HG03565 (cell line): ENCODE measurements around the gene USP24.
A peak's percentile ranks its signal among the peaks of the same experiment; 100 is the strongest.
"Not testable (repeated sequence)": the region's sequence is repeated elsewhere in the genome, so short reads cannot be mapped to it uniquely, and the experiment has no call there.

Source experiments
- ATAC-seq: cut with Tn5 transposase; IDR thresholded peaks from one replicate; pipeline ENCODE4 v1.9.1; 2021; ENCODE audit warnings: mild to moderate bottlenecking, moderate library complexity; ENCODE audit not compliant: unreplicated experiment

The USP24 gene

DNA sequence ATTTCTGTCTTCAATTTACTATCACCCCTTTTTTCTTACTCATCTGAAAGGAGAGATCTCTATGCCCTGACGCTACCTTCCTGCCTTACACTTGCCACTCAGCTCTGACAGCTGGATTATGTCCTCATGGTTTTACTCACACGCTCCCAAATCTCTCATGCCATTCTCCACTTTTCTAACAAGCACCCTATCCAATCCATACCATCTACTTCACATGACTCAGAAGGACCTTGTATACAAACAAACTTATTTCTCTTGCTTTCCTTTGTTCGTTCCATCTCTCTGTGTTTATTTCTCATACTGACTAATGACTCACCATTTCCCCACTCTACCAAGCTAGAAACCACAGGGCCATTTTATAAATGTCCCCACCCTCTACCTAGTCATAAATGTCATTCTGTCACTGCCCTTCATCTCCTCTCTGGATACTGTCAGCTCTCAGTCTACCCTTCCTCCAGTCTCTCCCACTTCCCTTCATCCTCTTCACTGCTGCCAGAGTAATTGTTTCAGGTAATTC lies 87.3 kb downstream of the USP24 start:
- ATAC-seq: peak; percentile 59

GRCh38 chr1:55124470-55124869 lies 90.7 kb downstream of the USP24 start:
- ATAC-seq: no peak

GRCh38 chr1:55120538-55120937 lies 94.6 kb downstream of the USP24 start:
- ATAC-seq: no peak

- no peak for ATAC-seq
Measured at GRCh38 chr1:55118651-55119329, 96.4 kb downstream of the USP24 start.

DNA sequence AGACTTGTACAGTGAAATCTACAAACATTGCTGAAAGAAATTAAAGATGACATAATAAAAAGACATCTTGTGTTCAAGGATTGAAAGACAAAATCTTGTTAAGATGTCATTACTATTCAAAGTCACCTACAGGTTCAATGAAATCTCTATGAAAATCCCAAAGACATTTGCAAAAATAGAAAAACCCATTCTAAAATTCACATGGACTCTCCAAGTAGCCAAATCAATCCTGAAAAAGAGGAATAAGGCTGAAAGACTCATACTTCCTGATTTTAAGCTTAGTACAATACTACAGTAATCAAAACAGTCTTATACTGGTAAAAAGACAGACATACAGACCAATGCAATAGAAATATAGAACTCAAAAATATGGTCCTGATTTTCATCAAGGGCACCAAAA lies 97.2 kb downstream of the USP24 start:
- no peak for ATAC-seq

DNA sequence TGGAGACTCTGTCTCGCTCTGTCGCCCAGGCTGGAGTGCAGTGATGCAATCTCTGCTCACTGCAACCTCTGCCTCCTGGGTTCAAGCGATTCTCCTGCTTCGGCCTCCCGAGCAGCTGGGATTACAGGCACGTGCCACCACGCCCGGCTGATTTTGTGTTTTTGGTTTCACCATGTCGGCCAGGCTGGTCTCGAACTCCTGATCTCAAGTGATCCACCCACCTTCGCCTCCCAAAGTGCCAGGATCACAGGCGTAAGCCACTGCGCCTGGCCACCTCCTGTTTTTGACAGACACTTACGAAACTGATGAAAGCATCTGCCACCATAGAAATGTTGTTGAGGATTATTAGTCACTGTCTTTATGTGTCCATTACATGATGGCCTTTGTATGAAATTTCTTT lies 106.2 kb downstream of the USP24 start:
- not testable (repeated sequence) for ATAC-seq

DNA sequence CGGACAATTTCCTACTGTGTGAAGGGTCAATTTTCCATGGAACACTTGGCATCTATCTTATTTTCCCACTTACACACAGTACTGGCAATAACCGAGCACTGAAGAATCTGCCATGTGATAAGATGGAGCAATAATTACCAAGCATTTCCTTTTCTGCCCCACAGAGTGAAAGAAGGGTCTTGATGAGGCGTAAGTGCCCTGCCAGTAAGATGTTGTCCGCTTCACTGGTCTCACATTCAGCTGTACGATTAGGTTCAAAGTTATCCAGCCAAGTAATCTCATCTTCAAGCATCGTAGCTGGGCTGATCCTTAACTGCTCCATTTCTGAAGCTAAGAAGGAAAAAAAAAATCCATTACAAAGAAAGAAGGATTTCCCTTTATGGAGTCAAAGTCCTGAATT lies 108.1 kb downstream of the USP24 start:
- ATAC-seq: no peak

GRCh38 chr1:55103891-55104290 lies 111.3 kb downstream of the USP24 start:
- ATAC-seq: no peak

GRCh38 chr1:55095095-55095494 lies 120.1 kb downstream of the USP24 start:
- no peak for ATAC-seq

GRCh38 chr1:55092475-55092874 lies 122.7 kb downstream of the USP24 start:
- ATAC-seq: no peak

DNA sequence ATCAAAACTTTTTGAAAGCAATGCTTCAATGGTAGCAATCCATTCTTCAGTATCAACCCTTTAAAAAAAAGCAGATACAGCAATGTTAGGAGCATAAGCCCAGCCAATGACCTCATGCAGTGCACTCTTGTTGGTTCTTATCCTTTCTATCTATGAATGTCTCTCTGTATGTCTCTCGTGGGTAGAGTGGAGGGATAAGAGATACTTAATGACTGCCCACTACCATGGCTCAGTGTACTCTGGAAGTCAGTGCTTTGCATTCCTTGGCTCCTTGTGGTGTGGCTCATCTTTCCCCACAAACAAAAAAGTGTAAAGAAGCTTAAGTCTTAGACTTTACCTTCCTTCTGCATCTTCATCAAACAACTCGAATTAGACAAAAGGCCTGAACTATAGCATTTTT lies 125.5 kb downstream of the USP24 start:
- no peak for ATAC-seq

DNA sequence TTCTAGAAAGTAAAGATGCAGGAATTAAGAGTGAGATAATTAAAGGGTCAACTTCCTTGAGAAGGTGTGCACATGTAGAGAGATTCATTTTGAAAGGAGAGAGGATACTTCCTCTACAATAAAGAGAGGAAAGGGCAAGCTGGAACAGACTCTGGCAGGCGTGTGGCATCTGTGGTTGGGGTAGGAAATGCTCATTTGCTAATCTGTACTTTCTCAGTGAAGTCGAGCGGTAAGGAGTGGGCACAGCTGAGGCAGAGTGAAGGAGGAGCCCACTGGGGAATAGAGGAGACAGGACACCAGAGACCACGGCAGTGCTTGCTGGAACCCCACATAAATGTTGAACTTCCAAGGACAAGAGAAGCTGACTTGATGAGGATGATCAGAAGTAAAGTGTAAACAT lies 126.8 kb downstream of the USP24 start:
- no peak for ATAC-seq

GRCh38 chr1:55087439-55087838 lies 127.7 kb downstream of the USP24 start:
- ATAC-seq: no peak

DNA sequence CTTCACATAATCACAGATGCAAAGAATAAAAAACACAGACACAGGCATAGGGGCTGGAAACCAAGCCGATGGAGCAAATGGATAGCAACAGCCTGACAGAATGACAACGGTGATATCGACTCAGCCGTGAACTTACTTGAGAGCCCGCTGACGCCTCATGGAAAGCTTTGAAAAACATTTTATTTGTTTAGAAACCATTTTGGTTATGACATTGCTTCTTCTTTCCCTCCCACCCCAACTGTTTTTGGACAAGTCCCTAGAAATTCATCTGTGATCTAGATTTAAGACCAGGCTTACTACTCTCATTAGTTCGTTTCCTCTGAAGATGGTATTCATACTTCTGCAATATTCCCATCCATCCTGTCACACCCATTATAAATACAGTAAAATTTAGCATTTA lies 130.9 kb downstream of the USP24 start:
- no peak for ATAC-seq

DNA sequence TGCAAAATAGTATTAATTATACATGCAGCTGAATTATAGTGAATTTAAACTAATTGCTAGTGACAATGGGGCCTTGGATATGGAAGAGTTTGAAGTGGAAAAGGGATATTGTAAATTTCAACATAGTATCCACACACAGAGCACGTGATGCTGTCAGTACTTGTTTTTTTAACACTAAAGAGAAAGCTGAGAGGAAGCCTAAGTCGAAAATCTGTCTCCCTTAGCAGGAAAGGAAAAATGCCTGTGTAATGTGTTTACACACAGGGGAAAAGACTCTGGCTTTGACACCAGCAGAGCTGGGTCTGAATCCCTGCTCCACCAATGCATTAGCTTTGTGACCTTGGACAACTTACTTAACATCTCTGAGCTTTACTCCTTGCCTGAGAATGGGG lies 133.3 kb downstream of the USP24 start:
- ATAC-seq: no peak

- ATAC-seq: no peak
Measured at GRCh38 chr1:55081188-55081904, 133.8 kb downstream of the USP24 start.

GRCh38 chr1:55079651-55080050 lies 135.5 kb downstream of the USP24 start:
- ATAC-seq: no peak

GRCh38 chr1:55078470-55078869 lies 136.7 kb downstream of the USP24 start:
- ATAC-seq: no peak

DNA sequence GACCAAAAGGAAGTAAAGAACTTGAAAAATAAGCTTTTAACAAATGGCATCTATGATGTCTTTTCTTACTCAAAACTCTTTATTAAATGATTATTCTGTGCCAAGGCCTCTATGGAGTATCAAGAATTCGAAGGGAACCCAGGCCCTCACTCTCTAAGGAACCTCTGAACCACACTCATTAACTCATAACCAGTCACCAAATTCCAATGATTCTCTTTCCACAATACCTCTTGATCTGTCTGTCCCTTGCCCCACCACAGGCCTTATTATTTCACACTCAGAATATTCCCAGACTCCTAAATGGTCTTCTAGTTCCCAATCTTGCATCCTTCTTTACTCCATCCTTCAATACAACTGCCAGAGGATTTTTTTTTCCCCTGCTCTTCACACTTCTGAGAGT lies 138.8 kb downstream of the USP24 start:
- ATAC-seq: no peak

GRCh38 chr1:55074455-55074854 lies 140.7 kb downstream of the USP24 start:
- no peak for ATAC-seq

GRCh38 chr1:55073187-55073916 lies 141.8 kb downstream of the USP24 start:
- ATAC-seq: peak; percentile 86

DNA sequence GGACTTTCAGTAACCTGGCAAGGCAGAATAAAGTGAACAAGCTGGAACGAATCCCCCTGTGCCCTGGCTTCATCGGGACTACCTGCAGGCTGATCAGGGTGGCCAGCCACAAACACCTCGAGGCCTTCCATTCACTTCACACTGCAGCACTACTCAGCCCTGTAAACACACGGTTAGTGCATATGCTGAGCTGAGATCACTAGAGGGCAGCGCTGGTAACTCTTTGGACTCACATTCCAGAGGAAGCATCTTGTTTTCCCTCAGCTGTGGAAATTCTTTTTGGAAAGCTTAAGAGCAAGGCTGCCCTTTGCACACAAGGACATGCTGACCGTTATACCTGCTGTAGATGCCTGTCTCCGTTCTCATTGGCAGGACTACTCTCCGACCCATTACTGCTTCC lies 143.7 kb downstream of the USP24 start:
- ATAC-seq: no peak
